Measurements from ENCODE around the gene CACNG4. TPM values are rescaled to one million over a fixed set of nuclear protein-coding genes. Genes with fewer than 3 reads are reported as not detected.

CACNG4 gene
- total RNA-seq, 1 experiment from 2014 or later = not detected

- no peaks in the 10 kb centered on the region for H3K36me3 ChIP-seq (ENCODE audit: control insufficient read depth in 1 of 2, insufficient read depth in 2 of 2, low read length in 2 of 2)
- peaks cover 11% of the 10 kb centered on the region in 2 experiments; a peak in 3 of 4 replicates for H3K4me1 ChIP-seq (ENCODE audit: control insufficient read depth in 1 of 2, insufficient read depth in 2 of 2, low read length in 2 of 2)
Observed at GRCh38 chr17:66987059-66987616, 22.6 kb downstream of the CACNG4 start.

More at GRCh38 chr17:66987059-66987616, 22.6 kb downstream of the CACNG4 start:
- no peak overlapping the region for H3K4me2 ChIP-seq (ENCODE audit: low read length)
- no peak for DNase-seq (ENCODE audit: low read depth, low spot score)
- ChIA-PET POLR2A (no interaction called here), RAD21 (ENCODE audit: low non-redundant PET in 1 of 2, low total read pairs in 2 of 2, uncharacterized antibody in 2 of 2, unreplicated experiment in 2 of 2) (interaction anchor here in 1 of 2 experiments (0.7 kb wide), 1 partner anchor 34 kb away, joined by 3 read pairs; no protein-coding TSS in a partner anchor), CTCF (no interaction called here)
- no peak overlapping the region for H3K4me3 ChIP-seq (replicated peaks in 1 of 2; ENCODE audit: low read depth in 1 of 2, low read length in 2 of 2)
- intact Hi-C loops (cut with micrococcal nuclease) = no loop called here
- no peaks in the 10 kb centered on the region for H3K79me2 ChIP-seq (ENCODE audit: insufficient read depth, low read length)
- no peak overlapping the region for H2AFZ ChIP-seq (ENCODE audit: low read depth, low read length, poor library complexity, severe bottlenecking)
- BruUV-seq (replicated peaks) = no TSS peak
- no peak overlapping the region for H3K27ac ChIP-seq (ENCODE audit: low read depth, low read length)
- no peak for ATAC-seq
- no peak overlapping the region for H3K9ac ChIP-seq (ENCODE audit: low read length)
- peaks cover 34% of the 10 kb centered on the region; the same call in 1 of the 2 replicates for H3K27me3 ChIP-seq (ENCODE audit: insufficient read depth, low read length)
- H3K9me2 ChIP-seq (ENCODE audit: insufficient read depth) = no peaks in the 10 kb centered on the region
- TF ChIP-seq EGR1 (IDR thresholded peaks at IDR 0.05; ENCODE audit: low read depth) = no peak
- no peak for TF ChIP-seq ELF1 (IDR thresholded peaks at IDR 0.05; ENCODE audit: borderline replicate concordance, low read depth)
- TF ChIP-seq CBX3 (IDR thresholded peaks at IDR 0.05; ENCODE audit: low read depth) = no peak
- TF ChIP-seq POLR2AphosphoS5 (IDR thresholded peaks at IDR 0.05; ENCODE audit: low read depth, low read length) = no peak
- TF ChIP-seq JUND (IDR thresholded peaks at IDR 0.05) = no peak
- TF ChIP-seq RAD21 (IDR thresholded peaks at IDR 0.05; ENCODE audit: low read depth) = no peak
- TF ChIP-seq ZBTB33 (IDR thresholded peaks at IDR 0.05; ENCODE audit: extremely low read depth, insufficient replicate concordance, low read length) = no peak
- TF ChIP-seq, protein P1, sequence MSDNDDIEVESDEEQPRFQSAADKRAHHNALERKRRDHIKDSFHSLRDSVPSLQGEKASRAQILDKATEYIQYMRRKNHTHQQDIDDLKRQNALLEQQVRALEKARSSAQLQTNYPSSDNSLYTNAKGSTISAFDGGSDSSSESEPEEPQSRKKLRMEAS (IDR thresholded peaks at IDR 0.05) = no peak
- TF ChIP-seq ZFX (IDR thresholded peaks at IDR 0.05) = no peak
- no peak for TF ChIP-seq POLR2A (IDR thresholded peaks at IDR 0.05; ENCODE audit: borderline replicate concordance, extremely low read depth, insufficient read depth, insufficient read length)
- no peak for TF ChIP-seq SP1 (IDR thresholded peaks at IDR 0.05; ENCODE audit: low read depth)
- no peak for TF ChIP-seq YY1 (IDR thresholded peaks at IDR 0.05; ENCODE audit: extremely low read depth, insufficient replicate concordance, low read depth, low read length)
- no peak for TF ChIP-seq CEBPB (IDR thresholded peaks at IDR 0.05; ENCODE audit: low read depth)
- H3K9me3 ChIP-seq (ENCODE audit: control insufficient read depth in 1 of 2, insufficient read depth in 1 of 2, low read depth in 1 of 2, low read length in 2 of 2) = no peaks in the 10 kb centered on the region
- no peaks in the 10 kb centered on the region for H4K20me1 ChIP-seq (ENCODE audit: insufficient read depth)

Measured in HCT116 (cell line).